GM23248 (cell line): Measurements from ENCODE around the gene PDE2A. TPM values are rescaled to one million over a fixed set of nuclear protein-coding genes. Genes with fewer than 3 reads are reported as not detected.
A peak's percentile ranks its signal among the peaks of the same experiment; 100 is the strongest.

Experiments
- DNase-seq: peaks from one replicate; pipeline ENCODE4 v3.0.0-alpha.2; 2015
- H2AFZ ChIP-seq: fragments of 200-600 bp; sonication (generic); 2 replicates; pipeline ENCODE4 v1.6.1; 2016; ENCODE audit warnings: antibody characterized with exemption
- H3F3A ChIP-seq: fragments of 200-600 bp; sonication (generic); 2 replicates; pipeline ENCODE4 v1.6.1; 2016; ENCODE audit warnings: mild to moderate bottlenecking, antibody characterized with exemption, mixed run types; ENCODE audit not compliant: insufficient read depth
- H3K27ac ChIP-seq: fragments of 200-600 bp; sonication (generic); 2 replicates; pipeline ENCODE4 v1.5.1; 2016; ENCODE audit warnings: mild to moderate bottlenecking
- H3K27me3 ChIP-seq: fragments of 200-600 bp; sonication (generic); replicated peaks from 2 replicates; pipeline ENCODE4 v1.6.1; 2016; ENCODE audit warnings: mild to moderate bottlenecking; ENCODE audit not compliant: insufficient read depth
- H3K36me3 ChIP-seq: fragments of 200-600 bp; sonication (generic); 2 replicates; pipeline ENCODE4 v1.6.1; 2016; ENCODE audit warnings: low read depth, mild to moderate bottlenecking
- H3K4me1 ChIP-seq: fragments of 200-600 bp; sonication (generic); 2 replicates; pipeline ENCODE4 v1.6.1; 2016; ENCODE audit warnings: mild to moderate bottlenecking; ENCODE audit not compliant: insufficient read depth
- H3K4me2 ChIP-seq: fragments of 200-600 bp; sonication (generic); one replicate; pipeline ENCODE4 v1.6.1; 2016; ENCODE audit warnings: mild to moderate bottlenecking; ENCODE audit not compliant: unreplicated experiment
- H3K4me3 ChIP-seq: fragments of 200-600 bp; sonication (generic); 2 replicates; pipeline ENCODE4 v1.5.1; 2016; ENCODE audit warnings: mild to moderate bottlenecking
- H3K79me2 ChIP-seq: fragments of 200-600 bp; sonication (generic); 2 replicates; pipeline ENCODE4 v1.6.1; 2016; ENCODE audit warnings: mild to moderate bottlenecking; ENCODE audit not compliant: insufficient read depth
- H3K9ac ChIP-seq: fragments of 200-600 bp; sonication (generic); 2 replicates; pipeline ENCODE4 v1.6.1; 2016; ENCODE audit warnings: mild to moderate bottlenecking
- H3K9me2 ChIP-seq: fragments of 200-600 bp; sonication (generic); 2 replicates; pipeline ENCODE4 v1.6.1; 2016; ENCODE audit warnings: mixed run types, mild to moderate bottlenecking, moderate library complexity; ENCODE audit not compliant: insufficient read depth
- H3K9me3 ChIP-seq: fragments of 200-600 bp; sonication (generic); one replicate; pipeline ENCODE4 v1.6.1; 2017; ENCODE audit warnings: low read depth
- H4K20me1 ChIP-seq: fragments of 200-600 bp; sonication (generic); 2 replicates; pipeline ENCODE4 v1.6.0; 2016; ENCODE audit not compliant: insufficient read depth
- EZH2 ChIP-seq: fragments of 200-600 bp; sonication (generic); IDR thresholded peaks from 2 replicates; pipeline ENCODE4 v1.6.1; 2018; ENCODE audit warnings: antibody characterized with exemption, mild to moderate bottlenecking; ENCODE audit not compliant: insufficient read depth, poor library complexity, severe bottlenecking
- EZH2phosphoT487 ChIP-seq: fragments of 200-600 bp; sonication (generic); IDR thresholded peaks from 2 replicates; pipeline ENCODE4 v1.6.1; 2018; ENCODE audit warnings: antibody characterized with exemption, moderate library complexity, mild to moderate bottlenecking, low read depth; ENCODE audit not compliant: insufficient read depth
- WGBS, 2 experiments: methylation state at CpG; one replicate each; pipeline ENCODE4 v1.1.6; 2015 to 2017; ENCODE audit warnings: low lambda C conversion rate in 2 of 2, low coverage in 1 of 2; ENCODE audit errors: missing lambda C conversion rate in 2 of 2; 5-methylcytosine and 5-hydroxymethylcytosine counted together
- in situ Hi-C: fragments of 300-500 bp; cut with MboI; formaldehyde crosslinking; loops from 2 replicates; pipeline ENCODE4 v1.15.0; 2020
- polyA plus RNA-seq: library from polyadenylated mRNA; unstranded; fragments of >200 nt; fragmentation: Nextera tagmentation; extraction: Ambion mirVana; gene quantifications from 2 replicates; pipeline ENCODE4 v1.2.1, GENCODE V29; 2016
- total RNA-seq: library from RNA; depleted of rRNA; stranded (reverse); fragments of >200 nt; shearing (Covaris generic); gene quantifications from 2 replicates; pipeline ENCODE4 v1.2.3, GENCODE V29; 2014

Gene PDE2A
- total and polyA plus RNA-seq, 2 experiments from 2014 or later = 1.0 to 2.3 TPM

DNA sequence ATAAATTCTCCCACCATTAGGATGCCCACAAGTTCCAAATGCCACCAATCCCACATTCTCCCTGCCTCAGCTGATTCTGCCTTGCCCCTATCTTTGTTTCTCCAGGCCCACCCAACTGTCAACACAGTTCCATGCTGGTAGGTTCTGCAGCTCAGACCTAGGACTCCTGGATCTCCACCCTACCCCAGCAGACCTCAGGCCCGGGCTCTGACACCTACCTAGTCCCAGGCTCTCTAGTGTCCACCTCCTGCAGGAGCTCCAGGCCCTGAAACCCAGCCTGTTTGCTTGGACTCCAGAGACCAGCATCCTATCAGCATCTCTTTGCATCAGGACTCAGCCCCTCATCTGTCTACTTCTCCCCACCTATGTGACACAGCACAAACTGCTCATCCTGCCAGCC lies 86.5 kb downstream of the PDE2A start:
- in situ Hi-C loops = no loop called here
- peaks cover 76% of the 10 kb centered on the region for H3K27me3 ChIP-seq
- 65 to 77% methylated on average over 1 of the region's 1 CpG for WGBS, 2 experiments
- no peak overlapping the region for H3K9ac ChIP-seq
- H3K4me3 ChIP-seq = no peak overlapping the region
- no peak overlapping the region for H2AFZ ChIP-seq
- TF ChIP-seq EZH2phosphoT487 = no peak
- TF ChIP-seq EZH2 = no peak
- H3K9me2 ChIP-seq = no peaks in the 10 kb centered on the region
- H3F3A ChIP-seq = no peaks in the 10 kb centered on the region
- no peaks in the 10 kb centered on the region for H3K79me2 ChIP-seq
- H4K20me1 ChIP-seq = no peaks in the 10 kb centered on the region
- H3K36me3 ChIP-seq = no peaks in the 10 kb centered on the region
- DNase-seq = no peak
- H3K4me2 ChIP-seq = no peak overlapping the region
- H3K9me3 ChIP-seq = no peaks in the 10 kb centered on the region
- no peak overlapping the region for H3K27ac ChIP-seq
- no peaks in the 10 kb centered on the region for H3K4me1 ChIP-seq

GRCh38 chr11:72586321-72587090 lies 87.7 kb downstream of the PDE2A start:
- no peaks in the 10 kb centered on the region for H3K36me3 ChIP-seq
- H3K4me2 ChIP-seq = no peak overlapping the region
- H3K9ac ChIP-seq = no peak overlapping the region
- 43 to 55% methylated on average over 7 of the region's 7 CpGs for WGBS, 2 experiments
- H3K9me2 ChIP-seq = no peaks in the 10 kb centered on the region
- H3K4me1 ChIP-seq = no peaks in the 10 kb centered on the region
- no peak for TF ChIP-seq EZH2phosphoT487
- in situ Hi-C loops = no loop called here
- no peaks in the 10 kb centered on the region for H3K79me2 ChIP-seq
- no peaks in the 10 kb centered on the region for H3K9me3 ChIP-seq
- H2AFZ ChIP-seq = no peak overlapping the region
- no peak overlapping the region for H3K27ac ChIP-seq
- H3K27me3 ChIP-seq = peaks cover 65% of the 10 kb centered on the region
- no peaks in the 10 kb centered on the region for H4K20me1 ChIP-seq
- H3F3A ChIP-seq = no peaks in the 10 kb centered on the region
- H3K4me3 ChIP-seq = no peak overlapping the region
- DNase-seq = no peak

GRCh38 chr11:72585762-72586311 lies 88.4 kb downstream of the PDE2A start:
- Histone ChIP-seq H3K27ac (no peak overlapping the region), H3K4me2 (no peak overlapping the region), H2AFZ (no peak overlapping the region), H3K4me3 (no peak overlapping the region), H3F3A (no peaks in the 10 kb centered on the region), H3K79me2 (no peaks in the 10 kb centered on the region), H3K9me2 (no peaks in the 10 kb centered on the region), H4K20me1 (no peaks in the 10 kb centered on the region), H3K9ac (no peak overlapping the region), H3K36me3 (no peaks in the 10 kb centered on the region), H3K27me3 (peaks cover 59% of the 10 kb centered on the region), H3K4me1 (no peaks in the 10 kb centered on the region), H3K9me3 (no peaks in the 10 kb centered on the region)
- DNase-seq = peak; percentile 66
- in situ Hi-C loops = no loop called here
- TF ChIP-seq EZH2phosphoT487 = no peak
- no peak for TF ChIP-seq EZH2
- WGBS, 2 experiments = 2 to 4% methylated on average over 13 to 15 of the region's 15 CpGs

- Histone ChIP-seq H4K20me1 (no peaks in the 10 kb centered on the region), H3K27ac (no peak overlapping the region), H3K4me3 (no peak overlapping the region; the same call in 1 of the 2 replicates), H3F3A (no peaks in the 10 kb centered on the region), H3K9me3 (no peaks in the 10 kb centered on the region), H3K9ac (no peak overlapping the region), H3K4me2 (peak overlapping the region; percentile 31), H3K4me1 (no peaks in the 10 kb centered on the region), H3K27me3 (peaks cover 52% of the 10 kb centered on the region), H3K9me2 (no peaks in the 10 kb centered on the region), H3K36me3 (no peaks in the 10 kb centered on the region), H2AFZ (peak overlapping the region; percentile 48; the same call in 1 of the 2 replicates), H3K79me2 (no peaks in the 10 kb centered on the region)
- in situ Hi-C loops = no loop called here
- no peak for DNase-seq
- TF ChIP-seq EZH2 = no peak
- TF ChIP-seq EZH2phosphoT487 = no peak
- 53 to 58% methylated on average over 10 to 12 of the region's 12 CpGs for WGBS, 2 experiments
Observed at GRCh38 chr11:72584939-72585597, 89.2 kb downstream of the PDE2A start.
